Prostate gland (tissue), 2 donors: ENCODE results near the gene FANK1.

Experiments used
- POLR2A ChIP-seq: fragments of 450-650 bp; IDR thresholded peaks from one replicate; pipeline ENCODE4 v1.6.1; 2016; ENCODE audit warnings: antibody characterized with exemption, mild to moderate bottlenecking
- POLR2AphosphoS5 ChIP-seq: sonication (generic); formaldehyde crosslinking; IDR thresholded peaks from one replicate; pipeline ENCODE4 v1.6.1; 2017; ENCODE audit warnings: antibody characterized with exemption
- TF ChIP-seq, protein P1 (sequence below), 4 experiments: fragments of 200-600 bp in 2 of 4; fragments of 450-650 bp in 2 of 4; sonication (generic) in 2 of 4; IDR thresholded peaks; 1 replicate in 3 of 4; 2 replicates in 1 of 4; pipeline ENCODE4 v1.5.1; 2016 to 2019; ENCODE audit warnings: antibody characterized with exemption in 4 of 4, mild to moderate bottlenecking in 2 of 4, moderate library complexity in 2 of 4

DNA sequence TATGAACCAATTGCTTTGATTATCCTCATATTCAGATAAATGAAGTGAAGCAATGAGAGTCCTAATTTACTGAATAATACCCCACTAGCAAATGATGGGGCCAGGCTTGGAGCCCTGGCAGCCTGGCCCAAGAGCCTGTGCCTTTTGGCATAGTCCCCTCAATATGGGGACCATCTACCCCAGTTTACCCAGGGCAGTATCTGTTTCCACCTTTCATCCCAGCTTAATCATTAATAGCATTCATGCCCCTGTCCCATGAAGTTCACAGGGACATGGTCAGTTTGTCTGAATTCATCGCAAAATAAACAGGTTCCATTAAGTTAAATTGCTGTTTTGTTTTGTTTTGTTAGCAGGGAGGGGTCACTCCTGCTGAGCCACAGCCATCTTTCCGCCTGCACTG is 47.5 kb upstream of the FANK1 start:
- no peak for TF ChIP-seq POLR2A
- TF ChIP-seq, protein P1, sequence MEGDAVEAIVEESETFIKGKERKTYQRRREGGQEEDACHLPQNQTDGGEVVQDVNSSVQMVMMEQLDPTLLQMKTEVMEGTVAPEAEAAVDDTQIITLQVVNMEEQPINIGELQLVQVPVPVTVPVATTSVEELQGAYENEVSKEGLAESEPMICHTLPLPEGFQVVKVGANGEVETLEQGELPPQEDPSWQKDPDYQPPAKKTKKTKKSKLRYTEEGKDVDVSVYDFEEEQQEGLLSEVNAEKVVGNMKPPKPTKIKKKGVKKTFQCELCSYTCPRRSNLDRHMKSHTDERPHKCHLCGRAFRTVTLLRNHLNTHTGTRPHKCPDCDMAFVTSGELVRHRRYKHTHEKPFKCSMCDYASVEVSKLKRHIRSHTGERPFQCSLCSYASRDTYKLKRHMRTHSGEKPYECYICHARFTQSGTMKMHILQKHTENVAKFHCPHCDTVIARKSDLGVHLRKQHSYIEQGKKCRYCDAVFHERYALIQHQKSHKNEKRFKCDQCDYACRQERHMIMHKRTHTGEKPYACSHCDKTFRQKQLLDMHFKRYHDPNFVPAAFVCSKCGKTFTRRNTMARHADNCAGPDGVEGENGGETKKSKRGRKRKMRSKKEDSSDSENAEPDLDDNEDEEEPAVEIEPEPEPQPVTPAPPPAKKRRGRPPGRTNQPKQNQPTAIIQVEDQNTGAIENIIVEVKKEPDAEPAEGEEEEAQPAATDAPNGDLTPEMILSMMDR (IDR thresholded peaks at IDR 0.05) = no peak
- no peak for TF ChIP-seq POLR2AphosphoS5
